Measurements from ENCODE around the gene AMIGO1.

Gene AMIGO1

GRCh38 chr1:109509176-109510134 is at the start of gene AMIGO1:
Gene AMIGO1, minus strand, starts transcription at chr1:109509727. Its CDS starts 815 bp downstream, at chr1:109508912.
- peak; percentile 64 for DNase-seq

GRCh38 chr1:109557520-109557919 is 48.0 kb upstream of the AMIGO1 start:
- DNase-seq: no peak

GRCh38 chr1:109556563-109556962 is 47.0 kb upstream of the AMIGO1 start:
- no peak for DNase-seq

GRCh38 chr1:109548321-109549267 is 39.1 kb upstream of the AMIGO1 start, which contains the start of gene GNAI3:
Gene GNAI3, plus strand, starts transcription at chr1:109548615. Its CDS starts 106 bp downstream, at chr1:109548721.
- DNase-seq: peak; percentile 97

- DNase-seq: peak; percentile 26
Measured at GRCh38 chr1:109547463-109548320, 38.2 kb upstream of the AMIGO1 start.

GRCh38 chr1:109546311-109547109 is 37.0 kb upstream of the AMIGO1 start:
- DNase-seq: peak; percentile 92

GRCh38 chr1:109543988-109544735 is 34.6 kb upstream of the AMIGO1 start:
- no peak for DNase-seq

- no peak for DNase-seq
Measured at GRCh38 chr1:109543283-109543987, 33.9 kb upstream of the AMIGO1 start.

GRCh38 chr1:109542657-109543056 is 33.1 kb upstream of the AMIGO1 start:
- DNase-seq: no peak

- no peak for DNase-seq
Measured at GRCh38 chr1:109541102-109541501, 31.6 kb upstream of the AMIGO1 start.

- no peak for DNase-seq
Measured at GRCh38 chr1:109539676-109540075, 30.1 kb upstream of the AMIGO1 start, which contains the start of gene GPR61. Gene GPR61, plus strand, starts transcription at chr1:109539872. Its CDS starts 3,151 bp downstream, at chr1:109543023.

- DNase-seq: no peak
Measured at GRCh38 chr1:109538827-109539555, 29.5 kb upstream of the AMIGO1 start.

GRCh38 chr1:109537450-109538178 is 28.1 kb upstream of the AMIGO1 start:
- no peak for DNase-seq

GRCh38 chr1:109535971-109536491 is 26.5 kb upstream of the AMIGO1 start:
- no peak for DNase-seq

GRCh38 chr1:109535481-109535880 is 26.0 kb upstream of the AMIGO1 start:
- DNase-seq: no peak

GRCh38 chr1:109534307-109534858 is 24.9 kb upstream of the AMIGO1 start:
- DNase-seq: no peak

- DNase-seq: peak; percentile 92
Measured at GRCh38 chr1:109532365-109533136, 23.0 kb upstream of the AMIGO1 start.

All from CD4-positive, alpha-beta T cell treated with Interleukin-17A for 1 hour (primary cell).